ENCODE measurements around the gene TMEM154.

TMEM154 gene

GRCh38 chr4:152674359-152674758, 5.4 kb downstream of the TMEM154 start:
- no peak overlapping the region for H3K27ac ChIP-seq
- TF ChIP-seq CTCF (conservative IDR thresholded peaks at IDR 0.05) = no peak

GRCh38 chr4:152673489-152673888, 6.3 kb downstream of the TMEM154 start:
- no peak overlapping the region for H3K27ac ChIP-seq
- TF ChIP-seq CTCF (conservative IDR thresholded peaks at IDR 0.05) = no peak

- no peak overlapping the region for H3K27ac ChIP-seq
These were observed 7.3 kb downstream of the TMEM154 start for GRCh38 chr4:152672206-152673092.

GRCh38 chr4:152668338-152668964, 11.3 kb downstream of the TMEM154 start:
- H3K27ac ChIP-seq = no peak overlapping the region
- no peak for TF ChIP-seq CTCF (conservative IDR thresholded peaks at IDR 0.05)

More at GRCh38 chr4:152672206-152673092, 7.3 kb downstream of the TMEM154 start:
- TF ChIP-seq CTCF (conservative IDR thresholded peaks at IDR 0.05) = no peak

- TF ChIP-seq CTCF (conservative IDR thresholded peaks at IDR 0.05) = no peak
- no peak overlapping the region for H3K27ac ChIP-seq
These were observed 12.0 kb downstream of the TMEM154 start for GRCh38 chr4:152667781-152668180.

GRCh38 chr4:152666946-152667345, 12.9 kb downstream of the TMEM154 start:
- H3K27ac ChIP-seq = no peak overlapping the region

More at GRCh38 chr4:152666946-152667345, 12.9 kb downstream of the TMEM154 start:
- no peak for TF ChIP-seq CTCF (conservative IDR thresholded peaks at IDR 0.05)
